Endodermal cell (in vitro differentiated cells): ENCODE measurements around the gene CD44. TPM values are rescaled to one million over a fixed set of nuclear protein-coding genes. Genes with fewer than 3 reads are reported as not detected.
"Not testable (repeated sequence)": the region's sequence is repeated elsewhere in the genome, so short reads cannot be mapped to it uniquely, and the experiment has no call there.

Experiments used
- DNase-seq: peaks from one replicate; pipeline ENCODE4 v3.0.0-alpha.2; 2017
- H3K27ac ChIP-seq: 2 replicates; pipeline ENCODE4 v1.5.1; 2013; ENCODE audit warnings: mild to moderate bottlenecking, low read depth, low read length, moderate library complexity
- H3K27me3 ChIP-seq: 2 replicates; pipeline ENCODE4 v1.6.1; 2013; ENCODE audit warnings: mild to moderate bottlenecking, low read length, moderate library complexity; ENCODE audit not compliant: insufficient read depth, control insufficient read depth, poor library complexity, severe bottlenecking
- H3K36me3 ChIP-seq: 2 replicates; pipeline ENCODE4 v1.7.0; 2013; ENCODE audit warnings: mild to moderate bottlenecking, low read length, moderate library complexity; ENCODE audit not compliant: control insufficient read depth, insufficient read depth
- H3K4me1 ChIP-seq: one replicate; pipeline ENCODE4 v1.7.0; 2013; ENCODE audit warnings: low read length; ENCODE audit not compliant: control insufficient read depth, insufficient read depth
- H3K4me3 ChIP-seq: 2 replicates; pipeline ENCODE4 v1.5.1; 2013; ENCODE audit warnings: mild to moderate bottlenecking, low read length, moderate library complexity
- H3K9ac ChIP-seq: 2 replicates; pipeline ENCODE4 v1.6.1; 2013; ENCODE audit warnings: mild to moderate bottlenecking, low read length, moderate library complexity; ENCODE audit not compliant: poor library complexity, severe bottlenecking; ENCODE audit errors: extremely low read depth
- H3K9me3 ChIP-seq: 2 replicates; pipeline ENCODE4 v1.6.1; 2013; ENCODE audit warnings: mild to moderate bottlenecking, low read length, moderate library complexity; ENCODE audit not compliant: control insufficient read depth
- H3K27ac Mint-ChIP-seq: 2 replicates; pipeline ENCODE4 v1.8.0; 2020; ENCODE audit warnings: mixed read lengths
- H3K27me3 Mint-ChIP-seq: 2 replicates; pipeline ENCODE4 v1.8.0; 2021; ENCODE audit warnings: mild to moderate bottlenecking, mixed read lengths; ENCODE audit not compliant: insufficient read depth
- H3K36me3 Mint-ChIP-seq: 2 replicates; pipeline ENCODE4 v1.8.0; 2020; ENCODE audit warnings: low read depth, mixed read lengths
- H3K4me1 Mint-ChIP-seq: 2 replicates; pipeline ENCODE4 v1.8.0; 2020; ENCODE audit warnings: mixed read lengths
- H3K4me3 Mint-ChIP-seq: 2 replicates; pipeline ENCODE4 v1.8.0; 2020; ENCODE audit warnings: mild to moderate bottlenecking, moderate library complexity, mixed read lengths
- H3K9me3 Mint-ChIP-seq: 2 replicates; pipeline ENCODE4 v1.8.0; 2020; ENCODE audit warnings: mild to moderate bottlenecking, mixed read lengths
- WGBS, 2 experiments: methylation state at CpG; one replicate each; pipeline versions ENCODE4 v1.1.5 to v1.1.7; 2013; ENCODE audit warnings: missing lambda C conversion rate in 2 of 2, mixed read lengths in 1 of 2; ENCODE audit not compliant: insufficient coverage in 1 of 2, insufficient read length in 1 of 2; 5-methylcytosine and 5-hydroxymethylcytosine counted together
- total RNA-seq, 2 donors: library from RNA; stranded (reverse); fragmentation: NEBNext Ultra II Directional in 1 of 2; extraction: Animal tissue kit (Norgen Biotek cat#: 25700) in 1 of 2; gene quantifications; 2 replicates in 1 of 2; 3 replicates in 1 of 2; pipeline ENCODE4 v1.2.1, GENCODE V29; 2021
- TF ChIP-seq, protein P1 (sequence below): fragments of 200-600 bp; sonication (generic); conservative IDR thresholded peaks from 2 replicates; pipeline ENCODE4 v1.5.0; 2021; ENCODE audit warnings: antibody characterized with exemption, mild to moderate bottlenecking

CD44 gene
- total RNA-seq, 2 donors from 2014 or later, result 1.2 to 4.6 TPM

GRCh38 chr11:35105319-35106079, 33.5 kb upstream of the CD44 start:
- Histone ChIP-seq H3K27ac (no peak overlapping the region), H3K9ac (no peak overlapping the region), H3K4me1 (no peaks in the 10 kb centered on the region), H3K36me3 (no peaks in the 10 kb centered on the region), H3K27me3 (no peaks in the 10 kb centered on the region), H3K9me3 (peaks cover 9% of the 10 kb centered on the region), H3K4me3 (no peak overlapping the region)
- DNase-seq, result no peak
- TF ChIP-seq, protein P1, sequence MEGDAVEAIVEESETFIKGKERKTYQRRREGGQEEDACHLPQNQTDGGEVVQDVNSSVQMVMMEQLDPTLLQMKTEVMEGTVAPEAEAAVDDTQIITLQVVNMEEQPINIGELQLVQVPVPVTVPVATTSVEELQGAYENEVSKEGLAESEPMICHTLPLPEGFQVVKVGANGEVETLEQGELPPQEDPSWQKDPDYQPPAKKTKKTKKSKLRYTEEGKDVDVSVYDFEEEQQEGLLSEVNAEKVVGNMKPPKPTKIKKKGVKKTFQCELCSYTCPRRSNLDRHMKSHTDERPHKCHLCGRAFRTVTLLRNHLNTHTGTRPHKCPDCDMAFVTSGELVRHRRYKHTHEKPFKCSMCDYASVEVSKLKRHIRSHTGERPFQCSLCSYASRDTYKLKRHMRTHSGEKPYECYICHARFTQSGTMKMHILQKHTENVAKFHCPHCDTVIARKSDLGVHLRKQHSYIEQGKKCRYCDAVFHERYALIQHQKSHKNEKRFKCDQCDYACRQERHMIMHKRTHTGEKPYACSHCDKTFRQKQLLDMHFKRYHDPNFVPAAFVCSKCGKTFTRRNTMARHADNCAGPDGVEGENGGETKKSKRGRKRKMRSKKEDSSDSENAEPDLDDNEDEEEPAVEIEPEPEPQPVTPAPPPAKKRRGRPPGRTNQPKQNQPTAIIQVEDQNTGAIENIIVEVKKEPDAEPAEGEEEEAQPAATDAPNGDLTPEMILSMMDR, result no peak
- peaks cover 9% of the 10 kb centered on the region for H3K27me3 Mint-ChIP-seq
- H3K27ac Mint-ChIP-seq, result no peak overlapping the region
- no peak overlapping the region for H3K4me3 Mint-ChIP-seq
- H3K9me3 Mint-ChIP-seq, result peaks cover 3% of the 10 kb centered on the region
- no peaks in the 10 kb centered on the region for H3K4me1 Mint-ChIP-seq
- no peaks in the 10 kb centered on the region for H3K36me3 Mint-ChIP-seq

GRCh38 chr11:35106595-35106994, 32.4 kb upstream of the CD44 start:
- no peak overlapping the region for H3K9ac ChIP-seq
- no peak overlapping the region for H3K27ac ChIP-seq

GRCh38 chr11:35107861-35108260, 31.1 kb upstream of the CD44 start:
- H3K9me3 Mint-ChIP-seq, result peaks cover 3% of the 10 kb centered on the region
- Histone ChIP-seq H3K9me3 (peaks cover 9% of the 10 kb centered on the region), H3K4me3 (no peak overlapping the region), H3K4me1 (no peaks in the 10 kb centered on the region), H3K27ac (no peak overlapping the region), H3K27me3 (no peaks in the 10 kb centered on the region), H3K36me3 (no peaks in the 10 kb centered on the region), H3K9ac (no peak overlapping the region)
- no peak for DNase-seq
- WGBS, 2 experiments, result no CpG with 5 or more reads among the region's 2 CpGs
- no peak overlapping the region for H3K4me3 Mint-ChIP-seq
- no peaks in the 10 kb centered on the region for H3K36me3 Mint-ChIP-seq
- peaks cover 7% of the 10 kb centered on the region for H3K4me1 Mint-ChIP-seq
- TF ChIP-seq, protein P1, result no peak
- H3K27ac Mint-ChIP-seq, result no peak overlapping the region
- H3K27me3 Mint-ChIP-seq, result peaks cover 13% of the 10 kb centered on the region

More at GRCh38 chr11:35106595-35106994, 32.4 kb upstream of the CD44 start:
- H3K27me3 ChIP-seq, result no peaks in the 10 kb centered on the region
- H3K4me3 ChIP-seq, result no peak overlapping the region
- H3K4me1 ChIP-seq, result no peaks in the 10 kb centered on the region
- peaks cover 9% of the 10 kb centered on the region for H3K9me3 ChIP-seq
- no peak for DNase-seq
- no peaks in the 10 kb centered on the region for H3K4me1 Mint-ChIP-seq
- peaks cover 3% of the 10 kb centered on the region for H3K9me3 Mint-ChIP-seq
- no peak overlapping the region for H3K4me3 Mint-ChIP-seq
- H3K36me3 ChIP-seq, result no peaks in the 10 kb centered on the region
- 87 to 100% methylated on average over 1 to 2 of the region's 2 CpGs for WGBS, 2 experiments
- TF ChIP-seq, protein P1, result no peak
- no peaks in the 10 kb centered on the region for H3K36me3 Mint-ChIP-seq
- no peak overlapping the region for H3K27ac Mint-ChIP-seq
- peaks cover 13% of the 10 kb centered on the region for H3K27me3 Mint-ChIP-seq

GRCh38 chr11:35108336-35108735, 30.6 kb upstream of the CD44 start:
- H3K27me3 ChIP-seq, H3K36me3 ChIP-seq, H3K9me3 Mint-ChIP-seq, H3K9me3 ChIP-seq, H3K4me1 Mint-ChIP-seq, H3K4me3 ChIP-seq, H3K9ac ChIP-seq, H3K4me1 ChIP-seq, H3K27ac ChIP-seq, H3K36me3 Mint-ChIP-seq, H3K4me3 Mint-ChIP-seq, DNase-seq, H3K27ac Mint-ChIP-seq: not testable (repeated sequence)
- peaks cover 13% of the 10 kb centered on the region for H3K27me3 Mint-ChIP-seq
- 95% methylated on average over 1 of the region's 1 CpG; no CpG with 5 or more reads in 1 of the 2 experiments for WGBS, 2 experiments
